Neural progenitor cell (in vitro differentiated cells): Measurements from ENCODE around the gene ZNF599. TPM values are rescaled to one million over a fixed set of nuclear protein-coding genes. Genes with fewer than 3 reads are reported as not detected.
"Not testable (repeated sequence)": the region's sequence is repeated elsewhere in the genome, so short reads cannot be mapped to it uniquely, and the experiment has no call there.

ENCODE experiments used
- DNase-seq: peaks from one replicate; pipeline ENCODE4 v3.0.0-alpha.2; 2016; ENCODE audit warnings: low spot score
- H2AFZ ChIP-seq: fragments of 200-600 bp; sonication (generic); replicated peaks from 2 replicates; pipeline ENCODE4 v1.6.1; 2016; ENCODE audit warnings: antibody characterized with exemption
- H3F3A ChIP-seq: fragments of 200-600 bp; sonication (generic); 2 replicates; pipeline ENCODE4 v1.6.1; 2016; ENCODE audit warnings: antibody characterized with exemption, low read depth
- H3K27ac ChIP-seq: fragments of 200-600 bp; sonication (generic); 2 replicates; pipeline ENCODE4 v1.5.1; 2016; ENCODE audit warnings: mild to moderate bottlenecking
- H3K27me3 ChIP-seq: fragments of 200-600 bp; sonication (generic); 2 replicates; pipeline ENCODE4 v1.6.1; 2016; ENCODE audit warnings: mild to moderate bottlenecking, moderate library complexity
- H3K36me3 ChIP-seq: fragments of 200-600 bp; sonication (generic); 2 replicates; pipeline ENCODE4 v1.5.1; 2016
- H3K4me1 ChIP-seq: fragments of 200-600 bp; sonication (generic); 2 replicates; pipeline ENCODE4 v1.6.1; 2016; ENCODE audit warnings: mixed run types
- H3K4me2 ChIP-seq: fragments of 200-600 bp; sonication (generic); 2 replicates; pipeline ENCODE4 v1.6.1; 2016
- H3K4me3 ChIP-seq: fragments of 200-600 bp; sonication (generic); 2 replicates; pipeline ENCODE4 v1.5.1; 2016
- H3K79me2 ChIP-seq: fragments of 200-600 bp; sonication (generic); 2 replicates; pipeline ENCODE4 v1.6.1; 2016; ENCODE audit warnings: low read depth
- H3K9ac ChIP-seq: fragments of 200-600 bp; sonication (generic); 2 replicates; pipeline ENCODE4 v1.6.1; 2016
- H3K9me3 ChIP-seq: fragments of 200-600 bp; sonication (generic); 2 replicates; pipeline ENCODE4 v1.5.1; 2016; ENCODE audit warnings: low read depth
- H4K20me1 ChIP-seq: fragments of 200-600 bp; sonication (generic); 2 replicates; pipeline ENCODE4 v1.6.1; 2016; ENCODE audit warnings: low read depth
- H3K27ac Mint-ChIP-seq: 3 replicates; pipeline ENCODE4 v1.8.0; 2021; ENCODE audit warnings: mixed read lengths
- H3K27me3 Mint-ChIP-seq: 2 replicates; pipeline ENCODE4 v1.8.0; 2022; ENCODE audit warnings: low read depth, mild to moderate bottlenecking, inconsistent platforms, moderate library complexity, mixed read lengths; ENCODE audit not compliant: insufficient read depth
- H3K36me3 Mint-ChIP-seq: 3 replicates; pipeline ENCODE4 v1.8.0; 2021; ENCODE audit warnings: mixed read lengths
- H3K4me1 Mint-ChIP-seq: 3 replicates; pipeline ENCODE4 v1.8.0; 2021; ENCODE audit warnings: mixed read lengths
- H3K4me3 Mint-ChIP-seq: 3 replicates; pipeline ENCODE4 v1.8.0; 2021; ENCODE audit warnings: mild to moderate bottlenecking, moderate library complexity, mixed read lengths
- H3K9me3 Mint-ChIP-seq: 3 replicates; pipeline ENCODE4 v1.8.0; 2020; ENCODE audit warnings: mixed read lengths
- EZH2 ChIP-seq: fragments of 200-600 bp; sonication (generic); IDR thresholded peaks from 2 replicates; pipeline ENCODE4 v1.6.1; 2017; ENCODE audit warnings: antibody characterized with exemption, mild to moderate bottlenecking, moderate library complexity
- EZH2phosphoT487 ChIP-seq: fragments of 200-600 bp; sonication (generic); IDR thresholded peaks from 2 replicates; pipeline ENCODE4 v1.6.1; 2017; ENCODE audit warnings: antibody characterized with exemption
- total RNA-seq: library from RNA; depleted of rRNA; stranded (reverse); fragments of >200 nt; gene quantifications from 2 replicates; pipeline ENCODE4 v1.2.3, GENCODE V29; 2015; ENCODE audit warnings: low replicate concordance
- TF ChIP-seq, protein P1 (sequence below): fragments of 200-600 bp; sonication (generic); IDR thresholded peaks from 2 replicates; pipeline ENCODE4 v1.5.1; 2017; ENCODE audit warnings: antibody characterized with exemption, mild to moderate bottlenecking

The ZNF599 gene
- total RNA-seq, 1 donor from 2014 or later, result 12.7 TPM

DNA sequence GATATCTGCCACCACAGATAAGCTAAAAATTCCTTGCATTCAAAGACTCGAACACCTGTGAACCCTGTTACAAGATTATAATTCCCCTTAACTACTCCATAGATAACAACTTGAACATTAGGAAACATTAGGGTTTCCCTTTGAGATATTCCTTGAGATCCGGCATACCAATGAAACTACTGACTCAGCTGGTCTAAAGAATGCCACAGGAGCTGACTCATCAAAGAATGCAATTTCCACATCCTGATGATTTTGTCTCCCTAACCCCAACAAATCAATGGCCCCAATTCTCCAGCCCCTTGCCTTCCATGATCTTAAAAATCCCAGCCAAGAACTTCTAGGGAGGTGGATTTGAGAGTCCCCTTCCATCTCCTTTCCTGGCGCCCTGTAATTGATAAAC, 35.6 kb upstream of the ZNF599 start:
- no peaks in the 10 kb centered on the region for H3F3A ChIP-seq
- Mint-ChIP-seq H3K4me3 (no peak overlapping the region), H3K9me3 (peaks cover 19% of the 10 kb centered on the region), H3K36me3 (no peaks in the 10 kb centered on the region), H3K4me1 (no peaks in the 10 kb centered on the region), H3K27ac (no peak overlapping the region), H3K27me3 (no peaks in the 10 kb centered on the region)
- H3K36me3 ChIP-seq, result no peaks in the 10 kb centered on the region
- TF ChIP-seq EZH2, result no peak
- TF ChIP-seq, protein P1, sequence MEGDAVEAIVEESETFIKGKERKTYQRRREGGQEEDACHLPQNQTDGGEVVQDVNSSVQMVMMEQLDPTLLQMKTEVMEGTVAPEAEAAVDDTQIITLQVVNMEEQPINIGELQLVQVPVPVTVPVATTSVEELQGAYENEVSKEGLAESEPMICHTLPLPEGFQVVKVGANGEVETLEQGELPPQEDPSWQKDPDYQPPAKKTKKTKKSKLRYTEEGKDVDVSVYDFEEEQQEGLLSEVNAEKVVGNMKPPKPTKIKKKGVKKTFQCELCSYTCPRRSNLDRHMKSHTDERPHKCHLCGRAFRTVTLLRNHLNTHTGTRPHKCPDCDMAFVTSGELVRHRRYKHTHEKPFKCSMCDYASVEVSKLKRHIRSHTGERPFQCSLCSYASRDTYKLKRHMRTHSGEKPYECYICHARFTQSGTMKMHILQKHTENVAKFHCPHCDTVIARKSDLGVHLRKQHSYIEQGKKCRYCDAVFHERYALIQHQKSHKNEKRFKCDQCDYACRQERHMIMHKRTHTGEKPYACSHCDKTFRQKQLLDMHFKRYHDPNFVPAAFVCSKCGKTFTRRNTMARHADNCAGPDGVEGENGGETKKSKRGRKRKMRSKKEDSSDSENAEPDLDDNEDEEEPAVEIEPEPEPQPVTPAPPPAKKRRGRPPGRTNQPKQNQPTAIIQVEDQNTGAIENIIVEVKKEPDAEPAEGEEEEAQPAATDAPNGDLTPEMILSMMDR, result no peak
- no peak for TF ChIP-seq EZH2phosphoT487
- H2AFZ ChIP-seq, result no peak overlapping the region
- no peaks in the 10 kb centered on the region for H3K79me2 ChIP-seq
- no peaks in the 10 kb centered on the region for H3K27me3 ChIP-seq
- no peak overlapping the region for H3K4me2 ChIP-seq
- no peak overlapping the region for H3K27ac ChIP-seq
- H3K9me3 ChIP-seq, result no peaks in the 10 kb centered on the region
- DNase-seq, result no peak
- H3K4me3 ChIP-seq, result no peak overlapping the region
- no peaks in the 10 kb centered on the region for H4K20me1 ChIP-seq
- no peaks in the 10 kb centered on the region for H3K4me1 ChIP-seq
- no peak overlapping the region for H3K9ac ChIP-seq

DNA sequence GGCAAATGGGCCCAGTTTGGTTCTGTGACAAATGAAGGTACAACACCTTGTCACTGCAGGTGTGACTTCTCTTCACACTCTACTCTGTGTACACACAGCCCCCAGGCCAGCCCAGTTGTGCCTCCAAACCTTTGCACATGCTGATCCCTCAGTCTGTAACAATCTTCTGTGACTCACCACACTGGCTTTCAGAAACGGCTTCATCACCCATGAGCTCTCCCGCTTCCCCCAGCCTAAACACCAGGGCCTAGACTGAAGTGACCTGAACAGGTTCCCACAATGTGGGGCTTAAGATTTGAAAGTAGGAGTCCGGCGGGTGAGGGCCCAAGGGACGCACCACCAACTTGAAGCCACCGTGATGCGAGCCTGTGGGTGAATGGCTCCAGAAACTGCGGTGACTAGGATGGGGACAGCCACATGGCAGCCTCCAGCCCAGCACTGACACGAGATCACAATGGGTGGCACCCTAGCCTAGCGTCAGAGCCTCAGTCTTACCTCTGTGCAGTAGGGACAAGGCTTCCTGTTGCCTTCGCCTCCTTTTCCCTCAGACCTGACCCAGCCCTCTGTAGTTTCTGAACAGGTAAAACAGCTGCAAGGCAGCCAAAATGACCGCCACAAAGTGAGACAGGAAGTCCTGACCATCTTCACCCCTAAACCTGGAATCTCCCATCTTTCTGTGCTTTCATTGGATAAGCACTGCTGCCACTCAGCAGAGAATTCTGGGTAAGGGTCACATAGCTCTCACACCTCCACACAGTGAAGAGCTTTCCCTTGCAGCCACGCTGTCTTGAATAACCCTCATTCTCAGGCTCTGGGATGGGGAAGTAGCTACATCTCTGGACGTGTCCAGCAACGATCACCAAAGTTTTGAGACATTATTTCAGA, 34.2 kb upstream of the ZNF599 start:
- DNase-seq, result no peak
- Histone ChIP-seq H2AFZ (no peak overlapping the region), H3F3A (no peaks in the 10 kb centered on the region), H3K9ac (no peak overlapping the region), H3K79me2 (no peaks in the 10 kb centered on the region), H3K36me3 (no peaks in the 10 kb centered on the region), H3K4me2 (no peak overlapping the region), H4K20me1 (no peaks in the 10 kb centered on the region), H3K4me3 (no peak overlapping the region), H3K4me1 (no peaks in the 10 kb centered on the region), H3K9me3 (no peaks in the 10 kb centered on the region), H3K27me3 (no peaks in the 10 kb centered on the region), H3K27ac (no peak overlapping the region)
- TF ChIP-seq EZH2, result no peak
- TF ChIP-seq EZH2phosphoT487, result no peak
- TF ChIP-seq, protein P1, result no peak
- H3K4me3 Mint-ChIP-seq, result no peak overlapping the region
- no peaks in the 10 kb centered on the region for H3K36me3 Mint-ChIP-seq
- no peaks in the 10 kb centered on the region for H3K27me3 Mint-ChIP-seq
- no peak overlapping the region for H3K27ac Mint-ChIP-seq
- no peaks in the 10 kb centered on the region for H3K4me1 Mint-ChIP-seq
- H3K9me3 Mint-ChIP-seq, result peaks cover 19% of the 10 kb centered on the region

DNA sequence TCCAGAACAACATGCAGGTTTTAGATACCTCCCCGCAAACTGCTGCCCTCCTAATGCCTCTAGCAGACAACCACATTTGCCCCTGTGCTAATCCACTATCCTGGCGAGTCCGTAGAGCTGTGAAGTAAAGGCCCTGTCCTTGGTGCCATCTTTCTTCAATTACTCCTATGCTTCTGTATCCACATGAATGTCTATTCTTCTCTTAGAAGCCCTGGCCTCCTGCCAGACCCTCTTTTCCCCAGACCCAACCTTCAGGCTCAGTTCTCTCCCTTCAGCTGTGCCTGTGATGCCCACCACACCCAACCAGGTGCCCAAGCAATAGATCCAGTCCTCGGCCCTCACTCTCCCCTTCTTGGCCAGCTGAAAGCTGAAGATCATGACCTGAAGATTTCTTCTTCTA, 31.1 kb upstream of the ZNF599 start:
- Mint-ChIP-seq H3K4me3 (no peak overlapping the region), H3K4me1 (no peaks in the 10 kb centered on the region), H3K27me3 (no peaks in the 10 kb centered on the region), H3K9me3 (peaks cover 7% of the 10 kb centered on the region), H3K27ac (no peak overlapping the region), H3K36me3 (no peaks in the 10 kb centered on the region)
- no peaks in the 10 kb centered on the region for H3K4me1 ChIP-seq
- H3K4me2 ChIP-seq, result no peak overlapping the region
- TF ChIP-seq, protein P1, result no peak
- no peak for TF ChIP-seq EZH2
- no peak overlapping the region for H2AFZ ChIP-seq
- no peak overlapping the region for H3K4me3 ChIP-seq
- no peaks in the 10 kb centered on the region for H4K20me1 ChIP-seq
- H3K27me3 ChIP-seq, result no peaks in the 10 kb centered on the region
- H3K27ac ChIP-seq, result no peak overlapping the region
- no peaks in the 10 kb centered on the region for H3K79me2 ChIP-seq
- no peak for DNase-seq
- no peaks in the 10 kb centered on the region for H3F3A ChIP-seq
- H3K9me3 ChIP-seq, result no peaks in the 10 kb centered on the region
- H3K36me3 ChIP-seq, result no peaks in the 10 kb centered on the region
- H3K9ac ChIP-seq, result no peak overlapping the region

- not testable (repeated sequence) for H3K36me3 ChIP-seq
Observed at GRCh38 chr19:34796953-34797352, 23.9 kb upstream of the ZNF599 start.

More at GRCh38 chr19:34796953-34797352, 23.9 kb upstream of the ZNF599 start:
- not testable (repeated sequence) for H3K4me3 Mint-ChIP-seq, H3K36me3 Mint-ChIP-seq, H3K4me1 ChIP-seq, H4K20me1 ChIP-seq, H3K4me3 ChIP-seq, H3K9ac ChIP-seq, H3K9me3 ChIP-seq, H3K27me3 Mint-ChIP-seq, H3K4me2 ChIP-seq, H3K79me2 ChIP-seq, DNase-seq, H3K27me3 ChIP-seq, H3K27ac Mint-ChIP-seq, H3K27ac ChIP-seq, H2AFZ ChIP-seq, H3F3A ChIP-seq, H3K4me1 Mint-ChIP-seq
- H3K9me3 Mint-ChIP-seq, result peaks cover 12% of the 10 kb centered on the region
